Measurements from ENCODE around the gene TNNT1.
"Not testable (repeated sequence)": the region's sequence is repeated elsewhere in the genome, so short reads cannot be mapped to it uniquely, and the experiment has no call there.

TNNT1 gene

GRCh38 chr19:55109527-55110291 lies 39.3 kb downstream of the TNNT1 start:
- DNase-seq (ENCODE audit: low read depth in 2 of 2) = no peak

- DNase-seq (ENCODE audit: low read depth in 2 of 2) = not testable (repeated sequence)
These were observed 41.8 kb downstream of the TNNT1 start for GRCh38 chr19:55107252-55107651.

- no peak for DNase-seq (ENCODE audit: low read depth in 2 of 2)
These were observed 42.4 kb downstream of the TNNT1 start for GRCh38 chr19:55106591-55106990.

GRCh38 chr19:55105237-55105636 lies 43.8 kb downstream of the TNNT1 start:
- no peak for DNase-seq (ENCODE audit: low read depth in 2 of 2)

- DNase-seq (ENCODE audit: low read depth in 2 of 2) = no peak
These were observed 45.8 kb downstream of the TNNT1 start for GRCh38 chr19:55103190-55103589.

GRCh38 chr19:55101261-55101660 lies 47.7 kb downstream of the TNNT1 start:
- DNase-seq (ENCODE audit: low read depth in 2 of 2) = no peak

GRCh38 chr19:55099557-55100506 lies 49.2 kb downstream of the TNNT1 start:
- no peak for DNase-seq (ENCODE audit: low read depth in 2 of 2)

- no peak for DNase-seq (ENCODE audit: low read depth in 2 of 2)
These were observed 50.1 kb downstream of the TNNT1 start for GRCh38 chr19:55098716-55099556.

GRCh38 chr19:55097864-55098715 lies 50.9 kb downstream of the TNNT1 start:
- DNase-seq (ENCODE audit: low read depth in 2 of 2) = no peak

- no peak for DNase-seq (ENCODE audit: low read depth in 2 of 2)
These were observed 52.8 kb downstream of the TNNT1 start for GRCh38 chr19:55096061-55096701.

GRCh38 chr19:55095260-55096060 lies 53.5 kb downstream of the TNNT1 start:
- DNase-seq (ENCODE audit: low read depth in 2 of 2) = no peak

GRCh38 chr19:55094456-55095259 lies 54.3 kb downstream of the TNNT1 start:
- no peak for DNase-seq (ENCODE audit: low read depth in 2 of 2)

- DNase-seq (ENCODE audit: low read depth in 2 of 2) = no peak
These were observed 56.3 kb downstream of the TNNT1 start for GRCh38 chr19:55092423-55093318.

- no peak for DNase-seq (ENCODE audit: low read depth in 2 of 2)
These were observed 57.1 kb downstream of the TNNT1 start for GRCh38 chr19:55091955-55092354.

GRCh38 chr19:55091126-55091910 lies 57.7 kb downstream of the TNNT1 start:
- no peak for DNase-seq (ENCODE audit: low read depth in 2 of 2)

- no peak for DNase-seq (ENCODE audit: low read depth in 2 of 2)
These were observed 58.4 kb downstream of the TNNT1 start for GRCh38 chr19:55090564-55090963.
